OCI-M1 (cell line): ENCODE data around the gene RNASEH2C.
"Not testable (repeated sequence)": the region's sequence is repeated elsewhere in the genome, so short reads cannot be mapped to it uniquely, and the experiment has no call there.

Experiments used
- DNase-seq: peaks from one replicate; lab custom pipeline; 2025; lab: John Stamatoyannopoulos, UW

Gene RNASEH2C

GRCh38 chr11:65716774-65717405 is 3.7 kb downstream of the RNASEH2C start:
- DNase-seq, result no peak

GRCh38 chr11:65716302-65716701 is 4.3 kb downstream of the RNASEH2C start:
- DNase-seq, result no peak

DNA sequence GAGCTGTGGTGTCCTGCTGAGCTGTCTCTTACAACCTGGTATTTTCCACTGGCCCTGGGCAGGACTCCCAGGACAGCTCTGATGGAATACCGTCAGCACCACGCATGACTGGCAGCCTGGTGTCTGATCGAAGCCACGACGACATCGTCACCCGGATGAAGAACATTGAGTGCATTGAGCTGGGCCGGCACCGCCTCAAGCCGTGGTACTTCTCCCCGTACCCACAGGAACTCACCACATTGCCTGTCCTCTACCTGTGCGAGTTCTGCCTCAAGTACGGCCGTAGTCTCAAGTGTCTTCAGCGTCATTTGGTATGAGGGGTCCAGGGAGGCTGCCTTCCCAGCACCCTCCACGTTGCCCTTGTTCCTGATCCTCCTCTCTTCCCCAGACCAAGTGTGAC is 6.2 kb downstream of the RNASEH2C start:
- DNase-seq, result no peak

DNA sequence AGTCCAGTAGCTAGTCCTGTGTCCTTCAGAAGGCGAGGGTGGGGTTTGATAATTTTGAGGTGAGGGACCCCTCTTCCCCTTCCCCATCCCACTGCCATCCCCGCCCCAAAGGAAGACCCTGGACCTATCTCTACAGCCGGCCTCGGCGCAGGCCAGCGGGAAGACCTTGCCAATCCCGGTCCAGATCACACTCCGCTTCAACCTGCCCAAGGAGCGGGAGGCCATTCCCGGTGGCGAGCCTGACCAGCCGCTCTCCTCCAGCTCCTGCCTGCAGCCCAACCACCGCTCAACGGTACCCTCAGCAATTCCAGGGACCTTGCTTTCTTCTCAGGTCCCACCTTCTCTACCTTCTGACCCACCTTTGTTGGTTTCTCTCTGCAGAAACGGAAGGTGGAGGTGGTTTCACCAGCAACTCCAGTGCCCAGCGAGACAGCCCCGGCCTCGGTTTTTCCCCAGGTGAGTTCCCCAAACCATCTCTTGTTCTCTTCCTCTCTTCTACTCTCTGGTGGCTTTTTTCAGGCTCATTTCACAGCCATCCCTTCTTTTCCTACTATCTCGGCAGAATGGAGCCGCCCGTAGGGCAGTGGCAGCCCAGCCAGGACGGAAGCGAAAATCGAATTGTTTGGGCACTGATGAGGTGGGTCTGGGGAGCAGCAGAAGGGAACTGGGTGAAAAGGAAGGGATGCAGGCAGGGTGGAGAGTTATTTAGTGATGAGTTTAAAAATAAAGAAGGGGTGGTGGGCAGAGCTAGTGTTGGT is 7.2 kb downstream of the RNASEH2C start:
- no peak for DNase-seq

DNA sequence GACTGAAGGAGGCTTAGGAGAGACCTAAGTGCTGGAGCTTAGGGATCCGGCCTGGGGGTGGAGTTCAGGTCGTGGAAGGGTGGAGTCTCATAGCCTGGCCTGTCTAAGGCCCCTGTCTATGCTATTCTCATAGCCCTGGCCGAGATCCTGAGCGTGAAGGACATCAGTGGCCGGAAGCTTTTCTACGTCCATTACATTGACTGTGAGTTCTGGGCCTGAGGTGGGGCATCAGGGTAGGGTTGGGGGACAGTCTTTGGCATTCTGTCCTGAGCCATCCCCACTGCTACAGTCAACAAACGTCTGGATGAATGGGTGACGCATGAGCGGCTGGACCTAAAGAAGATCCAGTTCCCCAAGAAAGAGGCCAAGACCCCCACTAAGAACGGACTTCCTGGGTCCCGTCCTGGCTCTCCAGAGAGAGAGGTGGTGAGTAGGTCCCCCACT is 7.9 kb downstream of the RNASEH2C start:
- no peak for DNase-seq

- peak; percentile 99 for DNase-seq
Observed at GRCh38 chr11:65711785-65712632, 8.6 kb downstream of the RNASEH2C start, which contains the start of gene KAT5. Gene KAT5, plus strand, starts transcription at chr11:65712252. Its CDS starts 16 bp downstream, at chr11:65712268.

DNA sequence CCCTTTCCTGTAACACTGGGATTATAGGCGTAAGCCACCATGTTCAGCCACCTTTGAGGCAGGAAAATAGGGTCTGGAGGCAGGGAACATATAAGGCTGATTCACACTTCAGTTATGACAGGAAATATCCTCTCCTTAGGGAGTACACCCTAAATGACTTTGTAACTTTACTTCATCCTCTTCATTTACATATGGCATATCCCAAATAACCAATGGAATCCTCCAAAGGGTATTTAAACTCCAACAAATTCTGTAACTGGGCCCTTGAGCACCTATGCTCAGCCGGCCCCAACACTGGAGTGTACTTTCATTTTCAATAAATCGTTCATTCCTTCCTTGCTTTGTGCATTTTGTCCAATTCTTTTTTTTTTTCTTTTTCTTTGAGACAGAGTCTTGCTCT is 10.2 kb downstream of the RNASEH2C start:
- peak; percentile 21 for DNase-seq

- DNase-seq, result peak; percentile 73
Observed at GRCh38 chr11:65709661-65710060, 10.9 kb downstream of the RNASEH2C start.

DNA sequence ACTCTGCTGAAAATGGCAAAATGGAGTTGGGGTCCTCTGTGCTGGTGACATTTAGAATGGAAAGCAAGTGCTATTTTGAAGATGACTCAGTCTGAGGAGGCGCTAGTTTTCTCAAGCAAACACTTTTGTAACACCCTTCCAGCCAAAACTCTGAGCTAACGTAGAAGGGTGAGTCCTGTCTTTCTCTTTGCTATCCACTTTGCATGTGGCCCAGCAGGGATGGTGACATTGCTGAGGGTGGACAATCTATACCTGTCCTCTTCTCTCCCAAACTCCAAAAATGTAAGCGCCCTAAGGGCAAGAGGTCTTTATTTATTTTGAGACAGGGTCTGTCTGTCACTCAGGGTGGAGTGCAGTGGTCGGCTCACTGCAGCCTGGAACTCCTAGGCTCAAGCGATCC is 12.1 kb downstream of the RNASEH2C start:
- DNase-seq, result no peak

DNA sequence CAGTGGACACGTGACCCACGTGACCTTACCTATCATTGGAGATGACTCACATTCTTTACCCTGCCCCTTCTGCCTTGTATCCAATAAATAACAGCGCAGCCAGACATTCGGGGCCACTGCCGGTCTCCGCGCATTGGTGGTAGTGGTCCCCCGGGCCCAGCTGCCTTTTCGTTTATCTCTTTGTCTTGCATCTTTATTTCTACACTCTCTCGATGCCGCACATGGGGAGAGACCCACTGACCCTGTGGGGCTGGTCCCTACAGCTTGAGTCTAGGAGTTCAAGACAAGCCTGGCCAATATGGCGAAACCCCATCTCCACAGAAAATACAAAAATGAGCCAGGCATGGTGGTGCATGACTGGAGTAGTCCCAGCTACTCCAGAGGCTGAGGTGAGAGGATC is 13.6 kb downstream of the RNASEH2C start:
- DNase-seq, result not testable (repeated sequence)

GRCh38 chr11:65706303-65706763 is 14.3 kb downstream of the RNASEH2C start:
- peak; percentile 68 for DNase-seq

DNA sequence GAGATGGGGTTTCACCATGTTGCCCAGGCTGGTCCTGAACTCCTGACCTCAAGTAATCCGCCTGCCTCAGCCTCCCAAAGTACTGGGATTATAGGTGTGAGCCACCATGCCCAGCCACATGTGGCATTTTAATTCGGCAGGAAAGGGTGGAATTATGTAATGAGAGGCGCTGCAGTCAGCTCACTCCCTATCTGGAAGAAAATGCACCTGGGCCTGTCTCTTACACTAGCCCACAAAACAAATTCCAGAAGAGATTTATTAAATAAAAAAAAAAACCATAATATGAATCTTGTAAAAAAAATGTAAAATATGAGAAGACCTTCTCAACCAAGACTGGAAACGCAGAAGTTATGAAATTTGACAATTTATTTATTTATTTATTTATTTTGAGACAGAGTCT is 16.8 kb downstream of the RNASEH2C start:
- DNase-seq, result no peak

GRCh38 chr11:65701686-65702085 is 18.9 kb downstream of the RNASEH2C start:
- DNase-seq, result no peak

- peak; percentile 24 for DNase-seq
Observed at GRCh38 chr11:65700399-65700798, 20.2 kb downstream of the RNASEH2C start.

GRCh38 chr11:65699306-65699705 is 21.3 kb downstream of the RNASEH2C start:
- no peak for DNase-seq

- no peak for DNase-seq
Observed at GRCh38 chr11:65698205-65698604, 22.4 kb downstream of the RNASEH2C start.

GRCh38 chr11:65696802-65697552 is 23.6 kb downstream of the RNASEH2C start:
- no peak for DNase-seq

GRCh38 chr11:65695459-65696241 is 24.9 kb downstream of the RNASEH2C start:
- DNase-seq, result no peak

DNA sequence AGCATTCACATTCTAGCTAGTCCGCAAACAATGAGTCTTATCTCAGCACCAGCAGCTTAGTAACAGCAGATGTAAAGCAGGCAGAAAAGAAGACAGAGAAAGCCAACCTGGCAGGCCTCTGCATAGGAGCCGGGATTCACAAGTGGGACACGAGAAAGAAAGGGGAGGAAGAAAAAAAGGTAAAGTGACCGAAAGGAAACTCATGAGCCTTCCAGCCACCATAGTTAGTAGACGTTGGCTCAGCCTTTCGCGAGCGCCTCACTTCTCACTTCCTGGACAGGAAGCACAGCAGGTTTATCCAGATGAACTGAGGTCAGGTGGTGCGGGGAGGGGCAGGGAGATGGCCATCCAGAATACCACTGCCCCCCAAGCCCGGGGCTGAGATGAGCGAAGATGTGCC is 28.2 kb downstream of the RNASEH2C start:
- DNase-seq, result no peak

GRCh38 chr11:65691847-65692246 is 28.8 kb downstream of the RNASEH2C start:
- DNase-seq, result not testable (repeated sequence)

GRCh38 chr11:65685981-65686380 is 34.6 kb downstream of the RNASEH2C start:
- DNase-seq, result no peak
